ENCODE results near the gene CPNE4.

DNA sequence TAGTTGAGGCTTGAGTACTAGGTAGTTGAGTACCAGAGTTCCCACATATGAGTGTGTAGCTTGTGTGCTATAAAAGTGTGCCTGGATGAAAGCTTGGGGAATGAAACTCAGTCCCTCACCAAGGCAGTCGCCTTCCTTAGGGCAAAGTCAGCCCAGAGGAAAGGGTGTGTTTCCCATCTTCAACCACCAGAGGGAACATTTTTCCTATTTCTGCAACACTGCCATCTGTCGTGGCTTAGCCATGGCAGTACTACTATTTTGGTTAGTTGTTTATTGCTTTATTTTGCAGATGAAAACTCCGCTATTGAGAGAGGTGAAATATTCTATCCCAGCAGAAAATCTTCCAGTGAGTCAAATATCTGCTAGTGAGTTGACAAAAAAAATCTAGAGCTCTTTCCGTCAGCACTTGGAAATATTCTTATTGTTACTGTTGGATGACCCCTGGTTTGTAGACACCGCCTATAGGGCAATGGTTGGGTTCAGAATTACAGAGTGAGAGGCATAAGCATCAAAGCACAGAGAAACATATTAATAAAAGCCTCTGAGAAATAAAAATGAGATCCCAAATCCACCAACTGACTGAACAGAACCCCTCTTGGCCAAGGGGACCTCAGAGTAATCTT is 239.9 kb downstream of the CPNE4 start:
- TF ChIP-seq POLR2AphosphoS5 (IDR thresholded peaks at IDR 0.05; ENCODE audit: insufficient read depth, low read depth, low read length) (no peak), POLR2A (IDR thresholded peaks at IDR 0.05; ENCODE audit: low read depth, low read length) (no peak), EZH2 (IDR thresholded peaks at IDR 0.05; ENCODE audit: borderline replicate concordance, low read depth, low read length, severe bottlenecking) (no peak), JUN (IDR thresholded peaks at IDR 0.05; ENCODE audit: borderline replicate concordance, insufficient read depth, insufficient read length, low read depth) (no peak), FOS (IDR thresholded peaks at IDR 0.05; ENCODE audit: borderline replicate concordance, insufficient read depth, low read length) (no peak), GATA2 (IDR thresholded peaks at IDR 0.05; ENCODE audit: insufficient read depth, insufficient read length, low read depth, low read length) (no peak), MYC (IDR thresholded peaks at IDR 0.05; ENCODE audit: low read depth, low read length) (no peak)
- TF ChIP-seq, protein P1, sequence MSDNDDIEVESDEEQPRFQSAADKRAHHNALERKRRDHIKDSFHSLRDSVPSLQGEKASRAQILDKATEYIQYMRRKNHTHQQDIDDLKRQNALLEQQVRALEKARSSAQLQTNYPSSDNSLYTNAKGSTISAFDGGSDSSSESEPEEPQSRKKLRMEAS (IDR thresholded peaks at IDR 0.05; ENCODE audit: insufficient read depth, insufficient read length) = no peak
- TF ChIP-seq, protein P2, sequence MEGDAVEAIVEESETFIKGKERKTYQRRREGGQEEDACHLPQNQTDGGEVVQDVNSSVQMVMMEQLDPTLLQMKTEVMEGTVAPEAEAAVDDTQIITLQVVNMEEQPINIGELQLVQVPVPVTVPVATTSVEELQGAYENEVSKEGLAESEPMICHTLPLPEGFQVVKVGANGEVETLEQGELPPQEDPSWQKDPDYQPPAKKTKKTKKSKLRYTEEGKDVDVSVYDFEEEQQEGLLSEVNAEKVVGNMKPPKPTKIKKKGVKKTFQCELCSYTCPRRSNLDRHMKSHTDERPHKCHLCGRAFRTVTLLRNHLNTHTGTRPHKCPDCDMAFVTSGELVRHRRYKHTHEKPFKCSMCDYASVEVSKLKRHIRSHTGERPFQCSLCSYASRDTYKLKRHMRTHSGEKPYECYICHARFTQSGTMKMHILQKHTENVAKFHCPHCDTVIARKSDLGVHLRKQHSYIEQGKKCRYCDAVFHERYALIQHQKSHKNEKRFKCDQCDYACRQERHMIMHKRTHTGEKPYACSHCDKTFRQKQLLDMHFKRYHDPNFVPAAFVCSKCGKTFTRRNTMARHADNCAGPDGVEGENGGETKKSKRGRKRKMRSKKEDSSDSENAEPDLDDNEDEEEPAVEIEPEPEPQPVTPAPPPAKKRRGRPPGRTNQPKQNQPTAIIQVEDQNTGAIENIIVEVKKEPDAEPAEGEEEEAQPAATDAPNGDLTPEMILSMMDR (IDR thresholded peaks at IDR 0.05; ENCODE audit: extremely low read depth in 1 of 2, insufficient read depth in 1 of 2, low read depth in 1 of 2, low read length in 2 of 2) = peak; percentile 70 to 76

All from endothelial cell of umbilical vein (primary cell).